ENCODE measurements around the gene SLC52A3. TPM values are rescaled to one million over a fixed set of nuclear protein-coding genes. Genes with fewer than 3 reads are reported as not detected.

SLC52A3 gene
- polyA plus RNA-seq, 4 donors, result 8.5 to 22.1 (median 14.7) TPM

DNA sequence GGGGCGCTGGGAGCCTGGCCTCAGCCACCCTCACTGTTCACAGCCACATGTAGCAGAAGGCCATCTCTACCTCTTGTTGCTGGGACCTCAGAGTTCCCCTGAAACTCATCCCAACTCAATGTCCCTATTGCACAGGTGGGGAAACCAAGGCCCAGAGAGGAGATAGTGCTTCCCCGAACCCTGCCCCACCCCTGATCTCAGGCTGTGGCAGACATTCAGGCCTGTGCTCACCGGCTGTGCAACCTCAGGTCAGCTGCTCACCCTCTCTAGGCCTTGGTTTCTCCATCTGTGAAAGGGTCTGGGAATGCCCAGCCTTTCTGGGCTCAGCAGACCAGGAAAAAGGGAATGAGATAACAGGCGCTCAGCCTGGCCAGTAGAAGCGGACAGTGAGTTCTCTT, 6.4 kb upstream of the SLC52A3 start:
- DNase-seq (no peak), FAIRE-seq (no peak)
- Histone ChIP-seq H3K4me1 (ENCODE audit: control insufficient read depth in 3 of 3, insufficient read depth in 2 of 3, low read depth in 1 of 3, low read length in 2 of 3) (peaks cover 3 to 42% (median 9%) of the 10 kb centered on the region in 3 donors), H3K4me3 (ENCODE audit: low read depth in 1 of 3, low read length in 3 of 3) (peak overlapping the region in 1 of 3 donors; percentile 19), H3K27me3 (ENCODE audit: control insufficient read depth in 3 of 3, insufficient read depth in 3 of 3, low read length in 3 of 3) (no peaks in the 10 kb centered on the region), H3K36me3 (ENCODE audit: control insufficient read depth in 3 of 3, insufficient read depth in 2 of 3, low read depth in 1 of 3, low read length in 3 of 3) (no peaks in the 10 kb centered on the region), H3K27ac (ENCODE audit: low read depth in 1 of 3, low read length in 2 of 3) (peak overlapping the region in 2 of 3 donors; percentile 63), H3K9me3 (ENCODE audit: control insufficient read depth in 2 of 2, insufficient read depth in 1 of 2, low read depth in 1 of 2, low read length in 1 of 2) (peaks cover 0 to 4% of the 10 kb centered on the region in 2 donors)
- 55 to 69% (median 56%) methylated on average over 5 of the region's 5 CpGs for WGBS, 3 donors

- peaks cover 0 to 4% of the 10 kb centered on the region in 2 donors for H3K9me3 ChIP-seq (ENCODE audit: control insufficient read depth in 2 of 2, insufficient read depth in 1 of 2, low read depth in 1 of 2, low read length in 1 of 2)
- H3K4me1 ChIP-seq (ENCODE audit: control insufficient read depth in 3 of 3, insufficient read depth in 2 of 3, low read depth in 1 of 3, low read length in 2 of 3), result peaks cover 3 to 46% (median 9%) of the 10 kb centered on the region in 3 donors
- DNase-seq (no peak), FAIRE-seq (no peak)
- no peaks in the 10 kb centered on the region for H3K36me3 ChIP-seq (ENCODE audit: control insufficient read depth in 3 of 3, insufficient read depth in 2 of 3, low read depth in 1 of 3, low read length in 3 of 3)
- WGBS, 3 donors, result 50 to 82% (median 57%) methylated on average over 8 of the region's 8 CpGs
- H3K4me3 ChIP-seq (ENCODE audit: low read depth in 1 of 3, low read length in 3 of 3), result peak overlapping the region in 1 of 3 donors; percentile 21
- H3K27me3 ChIP-seq (ENCODE audit: control insufficient read depth in 3 of 3, insufficient read depth in 3 of 3, low read length in 3 of 3), result no peaks in the 10 kb centered on the region
- peak overlapping the region in 1 of 3 donors; percentile 63 for H3K27ac ChIP-seq (ENCODE audit: low read depth in 1 of 3, low read length in 2 of 3)
Measured at GRCh38 chr20:774016-774659, 5.8 kb upstream of the SLC52A3 start.

DNA sequence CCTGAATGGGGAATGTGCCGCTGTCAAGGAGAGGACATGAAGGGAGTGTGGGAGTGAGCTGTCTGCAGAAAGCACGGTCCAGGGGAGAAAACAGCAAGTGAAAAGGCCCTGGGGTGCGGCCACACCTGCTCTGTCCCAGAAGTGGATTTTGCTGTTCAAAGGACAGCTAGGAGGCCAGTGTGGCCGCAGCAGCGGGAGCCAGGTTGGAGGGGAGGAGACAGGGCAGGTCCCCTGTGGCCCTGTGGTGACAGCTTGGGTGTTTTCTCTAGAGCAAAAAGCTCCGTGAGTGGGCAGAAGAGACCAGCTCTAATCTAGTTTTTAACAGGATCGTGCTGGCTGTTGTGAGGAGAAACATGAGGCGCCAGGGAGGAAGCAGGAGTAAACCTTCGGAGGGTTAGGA, 4.5 kb upstream of the SLC52A3 start:
- 22 to 54% (median 29%) methylated on average over 9 of the region's 9 CpGs for WGBS, 3 donors
- peaks cover 0 to 4% of the 10 kb centered on the region in 2 donors for H3K9me3 ChIP-seq (ENCODE audit: control insufficient read depth in 2 of 2, insufficient read depth in 1 of 2, low read depth in 1 of 2, low read length in 1 of 2)
- peak; percentile 35 to 54 for DNase-seq
- no peaks in the 10 kb centered on the region for H3K27me3 ChIP-seq (ENCODE audit: control insufficient read depth in 3 of 3, insufficient read depth in 3 of 3, low read length in 3 of 3)
- H3K27ac ChIP-seq (ENCODE audit: low read depth in 1 of 3, low read length in 2 of 3), result peak overlapping the region; percentile 13 to 63 (median 17)
- H3K4me3 ChIP-seq (ENCODE audit: low read depth in 1 of 3, low read length in 3 of 3), result peak overlapping the region in 1 of 3 donors; percentile 14
- FAIRE-seq, result no peak
- peaks cover 3 to 50% (median 9%) of the 10 kb centered on the region in 3 donors for H3K4me1 ChIP-seq (ENCODE audit: control insufficient read depth in 3 of 3, insufficient read depth in 2 of 3, low read depth in 1 of 3, low read length in 2 of 3)
- no peaks in the 10 kb centered on the region for H3K36me3 ChIP-seq (ENCODE audit: control insufficient read depth in 3 of 3, insufficient read depth in 2 of 3, low read depth in 1 of 3, low read length in 3 of 3)

DNA sequence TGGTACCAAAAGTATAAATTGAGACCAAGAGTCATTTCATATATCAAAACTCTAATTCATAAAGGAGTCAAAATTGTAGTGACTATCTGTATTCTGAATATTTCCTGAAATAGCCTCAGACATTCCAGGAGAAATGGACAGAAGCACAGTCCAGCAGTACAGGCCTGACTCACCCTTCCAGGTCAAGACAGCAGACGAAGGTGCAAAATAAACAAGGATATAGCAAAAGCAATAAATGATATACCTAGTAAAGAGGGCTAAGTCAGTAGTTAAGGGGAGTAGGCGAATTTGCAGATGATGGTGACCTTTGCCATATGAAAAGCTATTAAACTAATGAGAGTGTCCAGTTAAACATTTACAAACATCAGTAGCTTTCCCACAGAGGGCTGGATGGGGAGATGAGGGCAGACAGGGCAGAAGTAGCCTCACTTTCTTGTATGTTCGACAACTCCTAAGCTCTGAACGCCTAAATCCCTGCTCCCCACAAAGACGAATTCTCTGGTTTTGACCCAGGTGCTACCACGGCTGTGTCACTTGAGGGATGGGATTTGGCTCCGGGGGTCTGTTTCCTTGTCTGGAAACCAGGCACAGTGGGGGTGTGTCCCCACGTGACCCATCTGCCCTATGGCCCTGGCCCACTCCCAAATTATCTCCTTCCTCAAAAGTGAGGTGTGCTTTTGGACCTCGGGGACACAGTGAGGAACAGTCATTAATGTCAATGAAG, 3.6 kb upstream of the SLC52A3 start:
- Histone ChIP-seq H3K27me3 (ENCODE audit: control insufficient read depth in 3 of 3, insufficient read depth in 3 of 3, low read length in 3 of 3) (no peaks in the 10 kb centered on the region), H3K9me3 (ENCODE audit: control insufficient read depth in 2 of 2, insufficient read depth in 1 of 2, low read depth in 1 of 2, low read length in 1 of 2) (peaks cover 0 to 4% of the 10 kb centered on the region in 2 donors), H3K4me3 (ENCODE audit: low read depth in 1 of 3, low read length in 3 of 3) (no peak overlapping the region), H3K36me3 (ENCODE audit: control insufficient read depth in 3 of 3, insufficient read depth in 2 of 3, low read depth in 1 of 3, low read length in 3 of 3) (no peaks in the 10 kb centered on the region), H3K4me1 (ENCODE audit: control insufficient read depth in 3 of 3, insufficient read depth in 2 of 3, low read depth in 1 of 3, low read length in 2 of 3) (peaks cover 3 to 50% (median 9%) of the 10 kb centered on the region in 3 donors), H3K27ac (ENCODE audit: low read depth in 1 of 3, low read length in 2 of 3) (peak overlapping the region; percentile 17 to 64 (median 63))
- 17 to 49% (median 26%) methylated on average over 9 of the region's 9 CpGs for WGBS, 3 donors
- DNase-seq (peak; percentile 75 to 90), FAIRE-seq (no peak)

DNA sequence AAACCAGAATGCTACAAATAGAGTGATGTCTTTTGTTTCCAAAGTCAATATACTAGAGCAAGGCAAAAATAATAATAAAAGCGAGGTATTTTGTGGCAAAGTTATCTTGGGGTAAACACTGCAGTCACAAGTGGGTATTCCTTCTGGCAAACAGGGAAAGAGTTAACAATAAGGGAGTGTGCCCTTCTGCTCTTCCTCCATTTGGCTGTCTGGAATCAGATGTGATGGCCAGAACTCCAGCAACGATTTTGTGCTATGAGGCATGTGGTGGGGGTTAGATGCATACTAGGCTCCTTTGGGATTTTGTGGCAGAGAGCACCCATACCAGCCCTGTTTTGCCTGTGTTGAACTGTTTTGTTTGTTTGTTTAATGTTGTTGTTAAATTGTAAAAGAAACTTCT, 2.4 kb upstream of the SLC52A3 start:
- peaks cover 0 to 2% (median 0%) of the 10 kb centered on the region in 3 donors for H3K36me3 ChIP-seq (ENCODE audit: control insufficient read depth in 3 of 3, insufficient read depth in 2 of 3, low read depth in 1 of 3, low read length in 3 of 3)
- DNase-seq (no peak), FAIRE-seq (no peak)
- peaks cover 3 to 45% (median 7%) of the 10 kb centered on the region in 3 donors for H3K4me1 ChIP-seq (ENCODE audit: control insufficient read depth in 3 of 3, insufficient read depth in 2 of 3, low read depth in 1 of 3, low read length in 2 of 3)
- H3K9me3 ChIP-seq (ENCODE audit: control insufficient read depth in 2 of 2, insufficient read depth in 1 of 2, low read depth in 1 of 2, low read length in 1 of 2), result peaks cover 0 to 4% of the 10 kb centered on the region in 2 donors
- peak overlapping the region in 1 of 3 donors; percentile 44 for H3K27ac ChIP-seq (ENCODE audit: low read depth in 1 of 3, low read length in 2 of 3)
- H3K4me3 ChIP-seq (ENCODE audit: low read depth in 1 of 3, low read length in 3 of 3), result no peak overlapping the region
- no peaks in the 10 kb centered on the region for H3K27me3 ChIP-seq (ENCODE audit: control insufficient read depth in 3 of 3, insufficient read depth in 3 of 3, low read length in 3 of 3)
- WGBS, 3 donors, result 80 to 89% (median 87%) methylated on average over 2 of the region's 2 CpGs

- no peak for FAIRE-seq
- Histone ChIP-seq H3K27me3 (ENCODE audit: control insufficient read depth in 3 of 3, insufficient read depth in 3 of 3, low read length in 3 of 3) (no peaks in the 10 kb centered on the region), H3K4me3 (ENCODE audit: low read depth in 1 of 3, low read length in 3 of 3) (peak overlapping the region in 1 of 3 donors; percentile 16), H3K27ac (ENCODE audit: low read depth in 1 of 3, low read length in 2 of 3) (no peak overlapping the region), H3K36me3 (ENCODE audit: control insufficient read depth in 3 of 3, insufficient read depth in 2 of 3, low read depth in 1 of 3, low read length in 3 of 3) (peaks cover 0 to 36% (median 10%) of the 10 kb centered on the region in 3 donors), H3K4me1 (ENCODE audit: control insufficient read depth in 3 of 3, insufficient read depth in 2 of 3, low read depth in 1 of 3, low read length in 2 of 3) (peaks cover 0 to 11% (median 3%) of the 10 kb centered on the region in 3 donors), H3K9me3 (ENCODE audit: control insufficient read depth in 2 of 2, insufficient read depth in 1 of 2, low read depth in 1 of 2, low read length in 1 of 2) (peaks cover 0 to 4% of the 10 kb centered on the region in 2 donors)
- DNase-seq, result no peak
- WGBS, 3 donors, result 70 to 97% (median 88%) methylated on average over 1 of the region's 1 CpG
Measured at GRCh38 chr20:766906-767305, 1.4 kb downstream of the SLC52A3 start.

DNA sequence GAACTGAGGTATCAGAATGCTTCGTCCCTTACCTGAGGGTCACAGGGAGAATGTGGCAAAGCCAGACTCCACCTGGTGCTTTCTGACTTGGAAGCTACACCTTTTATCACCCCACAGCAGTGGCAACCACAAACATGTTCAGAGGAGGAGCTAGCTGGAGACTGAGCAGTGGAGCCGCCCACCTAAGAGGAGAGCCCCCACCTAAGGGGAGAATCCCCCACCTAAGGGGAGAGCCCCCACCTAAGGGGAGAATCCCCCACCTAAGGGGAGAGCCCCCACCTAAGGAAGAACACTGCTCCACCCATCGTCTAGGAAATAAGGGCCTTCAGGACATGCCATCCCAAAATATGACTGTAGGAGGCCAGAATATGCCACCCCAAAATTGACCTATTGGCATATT, 4.0 kb downstream of the SLC52A3 start:
- FAIRE-seq (no peak), DNase-seq (no peak)
- no peak overlapping the region for H3K4me3 ChIP-seq (ENCODE audit: low read depth in 1 of 3, low read length in 3 of 3)
- WGBS, 3 donors, result 65 to 78% (median 69%) methylated on average over 3 of the region's 3 CpGs
- H3K27ac ChIP-seq (ENCODE audit: low read depth in 1 of 3, low read length in 2 of 3), result no peak overlapping the region
- no peaks in the 10 kb centered on the region for H3K9me3 ChIP-seq (ENCODE audit: control insufficient read depth in 2 of 2, insufficient read depth in 1 of 2, low read depth in 1 of 2, low read length in 1 of 2)
- H3K36me3 ChIP-seq (ENCODE audit: control insufficient read depth in 3 of 3, insufficient read depth in 2 of 3, low read depth in 1 of 3, low read length in 3 of 3), result peaks cover 0 to 55% (median 13%) of the 10 kb centered on the region in 3 donors
- H3K27me3 ChIP-seq (ENCODE audit: control insufficient read depth in 3 of 3, insufficient read depth in 3 of 3, low read length in 3 of 3), result no peaks in the 10 kb centered on the region
- H3K4me1 ChIP-seq (ENCODE audit: control insufficient read depth in 3 of 3, insufficient read depth in 2 of 3, low read depth in 1 of 3, low read length in 2 of 3), result peaks cover 0 to 12% (median 0%) of the 10 kb centered on the region in 3 donors

- DNase-seq (no peak), FAIRE-seq (no peak)
- no peaks in the 10 kb centered on the region for H3K27me3 ChIP-seq (ENCODE audit: control insufficient read depth in 3 of 3, insufficient read depth in 3 of 3, low read length in 3 of 3)
- 82 to 87% (median 85%) methylated on average over 23 to 24 of the region's 24 CpGs for WGBS, 3 donors
- H3K4me3 ChIP-seq (ENCODE audit: low read depth in 1 of 3, low read length in 3 of 3), result no peak overlapping the region
- peaks cover 0 to 7% (median 0%) of the 10 kb centered on the region in 3 donors for H3K4me1 ChIP-seq (ENCODE audit: control insufficient read depth in 3 of 3, insufficient read depth in 2 of 3, low read depth in 1 of 3, low read length in 2 of 3)
- no peak overlapping the region for H3K27ac ChIP-seq (ENCODE audit: low read depth in 1 of 3, low read length in 2 of 3)
- no peaks in the 10 kb centered on the region for H3K9me3 ChIP-seq (ENCODE audit: control insufficient read depth in 2 of 2, insufficient read depth in 1 of 2, low read depth in 1 of 2, low read length in 1 of 2)
- peaks cover 0 to 61% (median 13%) of the 10 kb centered on the region in 3 donors for H3K36me3 ChIP-seq (ENCODE audit: control insufficient read depth in 3 of 3, insufficient read depth in 2 of 3, low read depth in 1 of 3, low read length in 3 of 3)
Measured at GRCh38 chr20:761418-762381, 6.6 kb downstream of the SLC52A3 start.
